Fibroblast of lung (primary cell): ENCODE measurements around the gene TYSND1. TPM values are rescaled to one million over a fixed set of nuclear protein-coding genes. Genes with fewer than 3 reads are reported as not detected.
A peak's percentile ranks its signal among the peaks of the same experiment; 100 is the strongest.

Experiments used
- DNase-seq, 2 donors: peaks; one replicate each; pipeline versions ENCODE4 v3.0.0 to v3.0.0-alpha.2; 2010; ENCODE audit warnings: low read depth in 2 of 2
- H2AFZ ChIP-seq: 2 replicates; pipeline ENCODE4 v1.5.1; 2012; ENCODE audit warnings: low read length, control low read depth, inconsistent platforms
- H3K27ac ChIP-seq: 2 replicates; pipeline ENCODE4 v1.5.1; 2011; ENCODE audit warnings: low read length, control low read depth; ENCODE audit not compliant: insufficient read depth
- H3K27me3 ChIP-seq: 2 replicates; pipeline ENCODE4 v1.5.1; 2011; ENCODE audit warnings: mild to moderate bottlenecking, low read length; ENCODE audit not compliant: control insufficient read depth, insufficient read depth
- H3K36me3 ChIP-seq: 2 replicates; pipeline ENCODE4 v1.5.1; 2011; ENCODE audit warnings: low read length; ENCODE audit not compliant: control insufficient read depth, insufficient read depth
- H3K4me1 ChIP-seq: 2 replicates; pipeline ENCODE4 v1.5.1; 2011; ENCODE audit warnings: low read length; ENCODE audit not compliant: control insufficient read depth, insufficient read depth; ENCODE audit errors: extremely low read depth
- H3K4me2 ChIP-seq: 2 replicates; pipeline ENCODE4 v1.5.1; 2011; ENCODE audit warnings: low read length, control low read depth; ENCODE audit not compliant: insufficient read depth; ENCODE audit errors: extremely low read depth
- H3K4me3 ChIP-seq, 4 experiments: fragments of 200-600 bp in 1 of 4; sonication (generic) in 1 of 4; replicated peaks in 1 of 4; 2 replicates each; pipeline ENCODE4 v1.5.1; 2011 to 2016; ENCODE audit warnings: low read length in 4 of 4, low read depth in 3 of 4, mild to moderate bottlenecking in 3 of 4, control low read depth in 2 of 4, inconsistent platforms in 1 of 4, mixed read lengths in 1 of 4; ENCODE audit not compliant: insufficient read depth in 1 of 4; ENCODE audit errors: control extremely low read depth in 1 of 4
- H3K79me2 ChIP-seq: 2 replicates; pipeline ENCODE4 v1.5.1; 2012; ENCODE audit warnings: mild to moderate bottlenecking, low read length, inconsistent platforms; ENCODE audit not compliant: control insufficient read depth, insufficient read depth
- H3K9ac ChIP-seq: 2 replicates; pipeline ENCODE4 v1.5.1; 2011; ENCODE audit warnings: mild to moderate bottlenecking, low read length, control low read depth; ENCODE audit not compliant: insufficient read depth
- H3K9me3 ChIP-seq: 2 replicates; pipeline ENCODE4 v1.5.1; 2012; ENCODE audit warnings: low read depth, low read length; ENCODE audit not compliant: control insufficient read depth, insufficient read depth
- H4K20me1 ChIP-seq: 2 replicates; pipeline ENCODE4 v1.5.1; 2011; ENCODE audit warnings: low read length; ENCODE audit not compliant: control insufficient read depth, insufficient read depth; ENCODE audit errors: extremely low read depth
- CTCF ChIP-seq, 2 donors: IDR thresholded peaks in 1 of 2; conservative IDR thresholded peaks in 1 of 2; 1 replicate in 1 of 2; 2 replicates in 1 of 2; pipeline ENCODE4 v1.5.1; 2011 to 2012; ENCODE audit warnings: low read length in 2 of 2, control low read depth in 1 of 2, inconsistent platforms in 1 of 2, low read depth in 1 of 2, mild to moderate bottlenecking in 1 of 2
- EZH2 ChIP-seq: IDR thresholded peaks from 2 replicates; pipeline ENCODE4 v1.5.1; 2012; ENCODE audit warnings: low read length, control low read depth, mild to moderate bottlenecking; ENCODE audit errors: missing control alignments
- polyA plus RNA-seq, 2 donors: library from polyadenylated mRNA; depleted of rRNA in 1 of 2; stranded (reverse) in 1 of 2; unstranded in 1 of 2; fragments of >200 nt; gene quantifications; 2 replicates each; pipeline ENCODE4 v1.2.1, GENCODE V29; 2011 to 2012; ENCODE audit warnings: missing spikeins in 1 of 2
- total RNA-seq: library from RNA; depleted of rRNA; stranded (reverse); fragments of >200 nt; gene quantifications from 2 replicates; pipeline ENCODE4 v1.2.1, GENCODE V29; 2014

TYSND1 gene
- total and polyA plus RNA-seq, 2 donors (not counting 1 experiment from before 2014, with no cell fraction given), result 2.4 to 15.5 TPM

GRCh38 chr10:70155255-70155838 lies 8.8 kb upstream of the TYSND1 start:
- Histone ChIP-seq H3K4me2 (no peak overlapping the region), H3K4me1 (no peaks in the 10 kb centered on the region), H3K9ac (no peak overlapping the region), H3K36me3 (peaks cover 28% of the 10 kb centered on the region), H3K27ac (no peak overlapping the region), H3K27me3 (no peaks in the 10 kb centered on the region), H3K79me2 (peaks cover 32% of the 10 kb centered on the region), H3K4me3 (no peak overlapping the region), H2AFZ (no peak overlapping the region), H3K9me3 (no peaks in the 10 kb centered on the region), H4K20me1 (no peaks in the 10 kb centered on the region)
- no peak for TF ChIP-seq EZH2
- TF ChIP-seq CTCF (conservative IDR thresholded peaks at IDR 0.05 in 1 of 2, IDR thresholded peaks at IDR 0.05 in 1 of 2; ENCODE audit: low read depth in 1 of 2, low read length in 2 of 2), result no peak
- DNase-seq, result no peak

- no peaks in the 10 kb centered on the region for H4K20me1 ChIP-seq
- H3K4me1 ChIP-seq, result peaks cover 2% of the 10 kb centered on the region
- TF ChIP-seq CTCF (conservative IDR thresholded peaks at IDR 0.05 in 1 of 2, IDR thresholded peaks at IDR 0.05 in 1 of 2; ENCODE audit: low read depth in 1 of 2, low read length in 2 of 2) (no peak), EZH2 (no peak)
- H3K27me3 ChIP-seq, result no peaks in the 10 kb centered on the region
- DNase-seq, result no peak
- H3K79me2 ChIP-seq, result peaks cover 28% of the 10 kb centered on the region
- no peak overlapping the region for H3K4me3 ChIP-seq
- peaks cover 11% of the 10 kb centered on the region for H3K36me3 ChIP-seq
- no peak overlapping the region for H3K4me2 ChIP-seq
- H2AFZ ChIP-seq, result no peak overlapping the region
- no peak overlapping the region for H3K27ac ChIP-seq
- no peak overlapping the region for H3K9ac ChIP-seq
- no peaks in the 10 kb centered on the region for H3K9me3 ChIP-seq
Measured at GRCh38 chr10:70148516-70148915, 2.0 kb upstream of the TYSND1 start.

- Histone ChIP-seq H3K79me2 (peaks cover 28% of the 10 kb centered on the region), H3K4me3 (peak overlapping the region in 3 of 4 experiments; percentile 40 to 67 (median 57)), H3K9me3 (no peaks in the 10 kb centered on the region), H2AFZ (no peak overlapping the region), H3K4me1 (peaks cover 2% of the 10 kb centered on the region), H3K4me2 (peak overlapping the region; percentile 69), H3K27ac (peak overlapping the region; percentile 89), H3K9ac (no peak overlapping the region), H4K20me1 (no peaks in the 10 kb centered on the region), H3K27me3 (no peaks in the 10 kb centered on the region), H3K36me3 (peaks cover 6% of the 10 kb centered on the region)
- no peak for TF ChIP-seq EZH2
- no peak for TF ChIP-seq CTCF (conservative IDR thresholded peaks at IDR 0.05 in 1 of 2, IDR thresholded peaks at IDR 0.05 in 1 of 2; ENCODE audit: low read depth in 1 of 2, low read length in 2 of 2)
- no peak for DNase-seq
Measured at GRCh38 chr10:70147259-70147625, 742 bp upstream of the TYSND1 start.
